ENCODE measurements around the gene PAGE1.
"Not testable (repeated sequence)": the region's sequence is repeated elsewhere in the genome, so short reads cannot be mapped to it uniquely, and the experiment has no call there.

Gene PAGE1

GRCh38 chrX:49695276-49696180 is at the start of gene PAGE1:
Gene PAGE1, minus strand, starts transcription at chrX:49695984. Its CDS starts 1,214 bp downstream, at chrX:49694770.
- H3K4me1 ChIP-seq (ENCODE audit: control insufficient read depth, insufficient read depth, low read length) = no peaks in the 10 kb centered on the region
- no peak within 1 kb of the TSS for H3K4me3 ChIP-seq (ENCODE audit: low read length in 2 of 2)
- H3K36me3 ChIP-seq (ENCODE audit: control insufficient read depth in 2 of 2, insufficient read depth in 2 of 2, low read length in 2 of 2) = no peaks in the 10 kb centered on the region
- H3K27me3 ChIP-seq (ENCODE audit: control insufficient read depth in 1 of 2, insufficient read depth in 2 of 2, low read length in 2 of 2) = peaks cover 0 to 7% of the 10 kb centered on the region in 2 donors
- no peak within 1 kb of the TSS for H3K9ac ChIP-seq (ENCODE audit: low read length in 2 of 2)
- H3K27ac ChIP-seq (ENCODE audit: low read length) = no peak within 1 kb of the TSS
- no peaks in the 10 kb centered on the region for H3K9me3 ChIP-seq (ENCODE audit: control insufficient read depth in 2 of 2, low read length in 2 of 2)

DNA sequence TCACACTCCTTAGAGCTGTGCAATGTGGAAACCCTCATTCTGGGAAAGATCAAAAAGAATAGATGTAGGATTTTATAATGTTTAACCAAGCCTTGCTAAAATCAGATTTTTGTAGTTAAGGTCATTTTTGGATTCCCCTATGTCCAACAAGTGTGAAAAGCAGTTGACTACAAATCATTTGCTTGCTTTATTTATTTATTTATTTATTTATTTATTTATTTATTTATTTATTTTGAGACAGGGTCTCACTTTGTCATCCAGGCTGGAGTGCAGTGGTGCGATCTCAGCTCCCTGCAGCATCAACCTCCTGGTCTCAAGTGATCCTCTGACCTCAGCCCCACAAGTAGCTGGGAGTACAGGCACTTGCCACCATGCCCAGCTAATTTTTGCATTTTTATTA is 45.7 kb upstream of the PAGE1 start:
- not testable (repeated sequence) for H3K36me3 ChIP-seq (ENCODE audit: control insufficient read depth in 2 of 2, insufficient read depth in 2 of 2, low read length in 2 of 2); H3K9ac ChIP-seq (ENCODE audit: low read length in 2 of 2); H3K27me3 ChIP-seq (ENCODE audit: control insufficient read depth in 1 of 2, insufficient read depth in 2 of 2, low read length in 2 of 2); H3K4me3 ChIP-seq (ENCODE audit: low read length in 2 of 2); H3K27ac ChIP-seq (ENCODE audit: low read length); H3K9me3 ChIP-seq (ENCODE audit: control insufficient read depth in 2 of 2, low read length in 2 of 2); H3K4me1 ChIP-seq (ENCODE audit: control insufficient read depth, insufficient read depth, low read length)

DNA sequence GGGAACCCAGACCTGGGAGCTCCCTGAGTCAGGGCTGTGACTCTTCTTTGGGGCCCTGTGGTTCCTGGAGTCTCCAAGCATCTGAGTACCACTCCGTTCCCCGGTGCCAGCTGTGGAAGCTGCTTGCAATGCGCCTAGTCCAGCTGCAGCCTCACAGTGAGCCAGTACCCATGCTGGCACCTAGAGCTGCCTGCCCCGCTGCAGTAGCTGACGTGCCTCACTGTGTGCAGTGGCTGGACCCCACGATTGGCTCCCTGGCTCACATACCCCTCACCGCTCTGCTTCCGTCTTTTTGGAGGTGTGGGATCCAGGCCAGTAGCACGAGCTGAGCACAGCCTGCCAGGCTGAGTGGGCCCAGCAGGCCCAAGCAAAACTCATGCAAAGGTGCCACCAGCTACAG is 32.1 kb upstream of the PAGE1 start:
- H3K9ac ChIP-seq (ENCODE audit: low read length in 2 of 2) = no peak overlapping the region
- no peaks in the 10 kb centered on the region for H3K9me3 ChIP-seq (ENCODE audit: control insufficient read depth in 2 of 2, low read length in 2 of 2)
- no peak overlapping the region for H3K4me3 ChIP-seq (ENCODE audit: low read length in 2 of 2)
- H3K27me3 ChIP-seq (ENCODE audit: control insufficient read depth in 1 of 2, insufficient read depth in 2 of 2, low read length in 2 of 2) = peaks cover 0 to 13% of the 10 kb centered on the region in 2 donors
- H3K27ac ChIP-seq (ENCODE audit: low read length) = no peak overlapping the region
- no peaks in the 10 kb centered on the region for H3K36me3 ChIP-seq (ENCODE audit: control insufficient read depth in 2 of 2, insufficient read depth in 2 of 2, low read length in 2 of 2)
- H3K4me1 ChIP-seq (ENCODE audit: control insufficient read depth, insufficient read depth, low read length) = no peaks in the 10 kb centered on the region

- Histone ChIP-seq H3K36me3 (ENCODE audit: control insufficient read depth in 2 of 2, insufficient read depth in 2 of 2, low read length in 2 of 2) (no peaks in the 10 kb centered on the region), H3K27ac (ENCODE audit: low read length) (no peak overlapping the region), H3K9me3 (ENCODE audit: control insufficient read depth in 2 of 2, low read length in 2 of 2) (no peaks in the 10 kb centered on the region), H3K27me3 (ENCODE audit: control insufficient read depth in 1 of 2, insufficient read depth in 2 of 2, low read length in 2 of 2) (peaks cover 0 to 14% of the 10 kb centered on the region in 2 donors), H3K4me3 (ENCODE audit: low read length in 2 of 2) (no peak overlapping the region), H3K9ac (ENCODE audit: low read length in 2 of 2) (no peak overlapping the region), H3K4me1 (ENCODE audit: control insufficient read depth, insufficient read depth, low read length) (no peaks in the 10 kb centered on the region)
Measured at GRCh38 chrX:49726966-49727365, 31.2 kb upstream of the PAGE1 start.

DNA sequence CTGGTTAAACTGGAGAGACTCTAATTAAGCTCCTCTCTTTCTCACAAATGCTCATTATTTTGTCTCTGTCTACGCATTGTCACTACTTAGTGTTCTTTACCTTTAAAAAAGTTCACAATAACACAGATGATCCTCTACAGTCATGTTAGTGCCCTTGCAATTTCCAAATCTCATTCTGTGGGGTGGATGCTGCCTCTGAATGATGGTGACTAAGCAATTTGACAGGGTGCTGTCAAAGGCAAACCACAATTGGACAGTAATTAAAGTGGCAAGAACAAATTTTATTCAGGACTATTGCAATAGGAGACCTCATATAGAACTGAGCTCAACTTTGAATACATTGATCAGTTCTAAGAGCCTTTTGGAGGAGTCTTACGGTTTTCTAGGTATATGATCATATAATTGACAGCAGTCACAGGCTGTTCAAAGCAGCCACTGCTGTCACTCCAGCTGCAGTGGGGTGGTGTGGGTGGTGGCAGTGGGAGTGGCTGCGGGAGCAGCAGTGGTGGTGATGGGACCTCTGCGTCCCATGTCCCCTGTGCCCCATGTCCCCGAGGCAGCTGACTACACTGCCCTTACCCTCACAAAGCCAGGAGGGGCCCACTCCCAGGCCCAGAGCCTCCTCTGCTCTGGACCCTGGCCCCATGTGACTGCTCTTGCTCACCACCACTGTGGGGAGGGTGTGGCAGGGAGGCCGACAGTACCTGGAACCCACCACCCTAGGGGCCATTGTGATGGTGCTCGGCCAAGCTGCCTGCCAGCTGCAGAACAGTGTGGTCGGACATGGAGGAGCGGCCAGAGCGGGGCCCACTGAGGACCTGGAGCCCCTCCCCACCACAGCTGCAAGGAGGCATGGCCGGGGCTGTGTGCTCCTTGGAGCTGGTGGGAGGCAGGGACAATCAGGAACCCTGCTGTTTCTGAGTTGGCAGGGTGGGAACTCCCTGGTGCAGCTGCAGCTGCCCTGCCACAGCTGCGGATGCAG is 30.4 kb upstream of the PAGE1 start:
- Histone ChIP-seq H3K4me3 (ENCODE audit: low read length in 2 of 2) (no peak overlapping the region), H3K27ac (ENCODE audit: low read length) (no peak overlapping the region), H3K27me3 (ENCODE audit: control insufficient read depth in 1 of 2, insufficient read depth in 2 of 2, low read length in 2 of 2) (peaks cover 0 to 14% of the 10 kb centered on the region in 2 donors)

GRCh38 chrX:49725401-49725800 is 29.6 kb upstream of the PAGE1 start:
- H3K4me1 ChIP-seq (ENCODE audit: control insufficient read depth, insufficient read depth, low read length) = no peaks in the 10 kb centered on the region
- H3K27me3 ChIP-seq (ENCODE audit: control insufficient read depth in 1 of 2, insufficient read depth in 2 of 2, low read length in 2 of 2) = peaks cover 0 to 10% of the 10 kb centered on the region in 2 donors
- no peaks in the 10 kb centered on the region for H3K36me3 ChIP-seq (ENCODE audit: control insufficient read depth in 2 of 2, insufficient read depth in 2 of 2, low read length in 2 of 2)
- H3K9me3 ChIP-seq (ENCODE audit: control insufficient read depth in 2 of 2, low read length in 2 of 2) = peaks cover 0 to 3% of the 10 kb centered on the region in 2 donors
- H3K27ac ChIP-seq (ENCODE audit: low read length) = no peak overlapping the region
- no peak overlapping the region for H3K9ac ChIP-seq (ENCODE audit: low read length in 2 of 2)
- H3K4me3 ChIP-seq (ENCODE audit: low read length in 2 of 2) = no peak overlapping the region

More for the DNA sequence above, 30.4 kb upstream of the PAGE1 start:
- Histone ChIP-seq H3K36me3 (ENCODE audit: control insufficient read depth in 2 of 2, insufficient read depth in 2 of 2, low read length in 2 of 2) (no peaks in the 10 kb centered on the region), H3K9ac (ENCODE audit: low read length in 2 of 2) (no peak overlapping the region), H3K9me3 (ENCODE audit: control insufficient read depth in 2 of 2, low read length in 2 of 2) (peaks cover 0 to 3% of the 10 kb centered on the region in 2 donors), H3K4me1 (ENCODE audit: control insufficient read depth, insufficient read depth, low read length) (no peaks in the 10 kb centered on the region)

DNA sequence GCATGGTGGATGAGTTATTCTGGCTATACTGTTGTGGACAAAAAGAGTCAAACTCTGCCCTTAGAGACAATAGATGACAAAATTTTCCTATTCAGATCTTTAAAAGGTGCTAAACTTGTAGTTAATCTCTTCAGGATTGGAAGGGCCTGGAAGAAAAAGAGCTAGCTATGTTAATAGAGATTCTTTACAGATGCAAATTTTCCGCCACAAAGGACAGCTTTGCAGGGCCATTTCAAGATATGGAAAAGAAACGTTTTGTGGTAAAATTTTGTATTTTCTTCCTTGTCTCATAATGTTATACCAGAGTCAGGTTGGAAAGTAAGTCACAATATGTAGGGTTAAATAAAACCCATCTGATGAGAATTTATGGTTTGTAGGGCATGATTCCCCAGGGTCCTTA is 24.3 kb upstream of the PAGE1 start:
- not testable (repeated sequence) for H3K27me3 ChIP-seq (ENCODE audit: control insufficient read depth in 1 of 2, insufficient read depth in 2 of 2, low read length in 2 of 2); H3K4me1 ChIP-seq (ENCODE audit: control insufficient read depth, insufficient read depth, low read length); H3K27ac ChIP-seq (ENCODE audit: low read length); H3K9ac ChIP-seq (ENCODE audit: low read length in 2 of 2); H3K4me3 ChIP-seq (ENCODE audit: low read length in 2 of 2); H3K9me3 ChIP-seq (ENCODE audit: control insufficient read depth in 2 of 2, low read length in 2 of 2); H3K36me3 ChIP-seq (ENCODE audit: control insufficient read depth in 2 of 2, insufficient read depth in 2 of 2, low read length in 2 of 2)

GRCh38 chrX:49712577-49712976 is 16.8 kb upstream of the PAGE1 start:
- Histone ChIP-seq H3K27ac (ENCODE audit: low read length) (no peak overlapping the region), H3K27me3 (ENCODE audit: control insufficient read depth in 1 of 2, insufficient read depth in 2 of 2, low read length in 2 of 2) (no peaks in the 10 kb centered on the region), H3K9me3 (ENCODE audit: control insufficient read depth in 2 of 2, low read length in 2 of 2) (no peaks in the 10 kb centered on the region), H3K4me1 (ENCODE audit: control insufficient read depth, insufficient read depth, low read length) (no peaks in the 10 kb centered on the region), H3K36me3 (ENCODE audit: control insufficient read depth in 2 of 2, insufficient read depth in 2 of 2, low read length in 2 of 2) (no peaks in the 10 kb centered on the region), H3K9ac (ENCODE audit: low read length in 2 of 2) (no peak overlapping the region), H3K4me3 (ENCODE audit: low read length in 2 of 2) (no peak overlapping the region)

DNA sequence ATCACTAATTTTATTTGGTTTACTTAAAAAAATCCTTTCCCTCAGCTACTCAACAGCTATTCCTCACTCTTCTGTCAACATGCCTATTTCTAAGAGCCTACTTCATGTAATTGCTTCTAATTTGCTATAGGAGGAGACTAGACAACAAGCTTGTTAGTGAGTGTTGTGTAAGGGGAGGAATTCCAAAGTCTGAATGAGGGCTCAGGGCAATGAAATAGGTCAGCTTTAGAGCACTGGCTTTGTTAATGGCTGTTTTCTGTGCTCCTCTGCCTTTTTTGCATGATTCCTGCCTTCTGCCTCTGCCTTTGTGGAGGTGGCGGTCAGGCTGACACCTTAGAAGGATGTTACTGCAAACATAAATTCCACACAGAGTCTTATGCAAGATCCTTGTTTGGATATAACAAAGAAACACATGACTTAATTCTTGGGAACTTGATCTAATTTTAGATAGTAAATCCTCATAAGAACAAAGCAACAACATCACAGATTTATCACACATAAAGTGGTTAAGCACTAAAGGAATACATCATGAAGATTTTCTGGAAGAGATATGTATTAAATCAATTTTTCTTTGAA is 15.0 kb upstream of the PAGE1 start:
- no peaks in the 10 kb centered on the region for H3K4me1 ChIP-seq (ENCODE audit: control insufficient read depth, insufficient read depth, low read length)
- H3K36me3 ChIP-seq (ENCODE audit: control insufficient read depth in 2 of 2, insufficient read depth in 2 of 2, low read length in 2 of 2) = no peaks in the 10 kb centered on the region
- H3K9ac ChIP-seq (ENCODE audit: low read length in 2 of 2) = no peak overlapping the region
- H3K4me3 ChIP-seq (ENCODE audit: low read length in 2 of 2) = no peak overlapping the region
- H3K9me3 ChIP-seq (ENCODE audit: control insufficient read depth in 2 of 2, low read length in 2 of 2) = no peaks in the 10 kb centered on the region
- H3K27me3 ChIP-seq (ENCODE audit: control insufficient read depth in 1 of 2, insufficient read depth in 2 of 2, low read length in 2 of 2) = no peaks in the 10 kb centered on the region
- no peak overlapping the region for H3K27ac ChIP-seq (ENCODE audit: low read length)

- Histone ChIP-seq H3K27ac (ENCODE audit: low read length) (no peak overlapping the region), H3K9ac (ENCODE audit: low read length in 2 of 2) (no peak overlapping the region), H3K4me3 (ENCODE audit: low read length in 2 of 2) (no peak overlapping the region), H3K4me1 (ENCODE audit: control insufficient read depth, insufficient read depth, low read length) (no peaks in the 10 kb centered on the region), H3K9me3 (ENCODE audit: control insufficient read depth in 2 of 2, low read length in 2 of 2) (no peaks in the 10 kb centered on the region), H3K27me3 (ENCODE audit: control insufficient read depth in 1 of 2, insufficient read depth in 2 of 2, low read length in 2 of 2) (peaks cover 0 to 12% of the 10 kb centered on the region in 2 donors), H3K36me3 (ENCODE audit: control insufficient read depth in 2 of 2, insufficient read depth in 2 of 2, low read length in 2 of 2) (no peaks in the 10 kb centered on the region)
Measured at GRCh38 chrX:49704691-49705404, 9.1 kb upstream of the PAGE1 start.
